Endothelial cell of umbilical vein (primary cell): ENCODE data around the gene MSN. TPM values are rescaled to one million over a fixed set of nuclear protein-coding genes. Genes with fewer than 3 reads are reported as not detected.

ENCODE experiments used
- BruUV-seq: library from RNA; stranded (reverse); fragments of 400-500 nt; replicated peaks from 2 replicates; lab custom pipeline; 2021; lab: Mats Ljungman, UMichigan
- CTCF ChIA-PET: fragments of 300-600, 350-600 bp; sonication (Branson Sonifier 250); formaldehyde crosslinking; loops from one replicate; lab custom pipeline; 2021; ENCODE audit warnings: antibody characterized with exemption, inconsistent platforms; lab: Charles Lee
- POLR2A ChIA-PET: fragments of 300-600, 350-600 bp; sonication (Branson Sonifier 250); formaldehyde crosslinking; loops from one replicate; lab custom pipeline; 2021; ENCODE audit warnings: antibody characterized with exemption, inconsistent platforms; lab: Charles Lee
- DNase-seq: peaks from one replicate; pipeline ENCODE4 v3.0.0-alpha.2; 2011; ENCODE audit warnings: low read depth, low spot score
- FAIRE-seq: peaks from 2 replicates; lab custom pipeline; 2011; peaks lifted over from hg19 to GRCh38; lab: Jason Lieb, UNC
- H2AFZ ChIP-seq: 2 replicates; pipeline ENCODE4 v1.6.0; 2012; ENCODE audit warnings: low read depth, low read length, control low read depth, inconsistent platforms
- H3K27ac ChIP-seq: 2 replicates; pipeline ENCODE4 v1.5.1; 2011; ENCODE audit warnings: low read depth, mild to moderate bottlenecking, control low read depth, low read length, moderate library complexity; ENCODE audit not compliant: insufficient read depth
- H3K27me3 ChIP-seq, 2 experiments: 2 replicates each; pipeline versions ENCODE4 v1.6.0 to v1.6.1; 2011; ENCODE audit warnings: low read length in 2 of 2, mixed read lengths in 1 of 2; ENCODE audit not compliant: control insufficient read depth in 2 of 2, insufficient read depth in 2 of 2
- H3K36me3 ChIP-seq, 2 experiments: 2 replicates in 1 of 2; 3 replicates in 1 of 2; pipeline ENCODE4 v1.5.1; 2011; ENCODE audit warnings: low read length in 2 of 2, mild to moderate bottlenecking in 1 of 2, moderate library complexity in 1 of 2; ENCODE audit not compliant: control insufficient read depth in 2 of 2, insufficient read depth in 2 of 2; ENCODE audit errors: extremely low read depth in 1 of 2
- H3K4me1 ChIP-seq: 3 replicates; pipeline ENCODE4 v1.5.1; 2011; ENCODE audit warnings: mild to moderate bottlenecking, low read length; ENCODE audit not compliant: control insufficient read depth, insufficient read depth; ENCODE audit errors: extremely low read depth
- H3K4me2 ChIP-seq: 2 replicates; pipeline ENCODE4 v1.6.1; 2011; ENCODE audit warnings: low read length, control low read depth, mixed read lengths; ENCODE audit not compliant: insufficient read depth
- H3K4me3 ChIP-seq, 3 experiments: fragments of 200-600 bp in 1 of 3; sonication (generic), shearing (Covaris generic) in 1 of 3; replicated peaks in 1 of 3; 2 replicates each; pipeline ENCODE4 v1.5.1; 2011 to 2016; ENCODE audit warnings: control low read depth in 3 of 3, low read length in 3 of 3, mild to moderate bottlenecking in 2 of 3, inconsistent platforms in 1 of 3, low read depth in 1 of 3, moderate library complexity in 1 of 3; ENCODE audit not compliant: insufficient read depth in 1 of 3
- H3K79me2 ChIP-seq: 2 replicates; pipeline ENCODE4 v1.6.0; 2012; ENCODE audit warnings: low read length, inconsistent platforms; ENCODE audit not compliant: control insufficient read depth, insufficient read depth
- H3K9ac ChIP-seq: replicated peaks from 2 replicates; pipeline ENCODE3; 2011; ENCODE audit warnings: low read length, control low read depth; ENCODE audit not compliant: insufficient read depth; ENCODE audit errors: extremely low read depth
- H3K9me1 ChIP-seq: replicated peaks from 3 replicates; pipeline ENCODE4 v1.6.0; 2011; ENCODE audit warnings: mild to moderate bottlenecking, low read length; ENCODE audit not compliant: control insufficient read depth, insufficient read depth; ENCODE audit errors: extremely low read depth
- H3K9me3 ChIP-seq: replicated peaks from 2 replicates; pipeline ENCODE4 v1.5.1; 2012; ENCODE audit warnings: low read length, inconsistent platforms; ENCODE audit not compliant: control insufficient read depth, insufficient read depth
- H4K20me1 ChIP-seq: replicated peaks from 2 replicates; pipeline ENCODE3; 2011; ENCODE audit warnings: mild to moderate bottlenecking, low read length; ENCODE audit not compliant: control insufficient read depth, insufficient read depth; ENCODE audit errors: extremely low read depth
- CTCF ChIP-seq, 2 donors: IDR thresholded peaks; 1 replicate in 1 of 2; 2 replicates in 1 of 2; pipeline ENCODE4 v1.5.1; 2011; ENCODE audit warnings: low read length in 2 of 2, mild to moderate bottlenecking in 2 of 2, moderate library complexity in 2 of 2, control low read depth in 1 of 2, inconsistent platforms in 1 of 2, low read depth in 1 of 2; ENCODE audit not compliant: insufficient read depth in 1 of 2; ENCODE audit errors: extremely low read depth in 1 of 2
- EZH2 ChIP-seq: IDR thresholded peaks from 2 replicates; pipeline ENCODE4 v1.6.1; 2012; ENCODE audit warnings: borderline replicate concordance, low read depth, mild to moderate bottlenecking, moderate library complexity, low read length, inconsistent platforms; ENCODE audit not compliant: severe bottlenecking
- FOS ChIP-seq: IDR thresholded peaks from 2 replicates; pipeline ENCODE4 v1.6.1; 2011; ENCODE audit warnings: mild to moderate bottlenecking, low read length, moderate library complexity, borderline replicate concordance; ENCODE audit not compliant: insufficient read depth
- GATA2 ChIP-seq: IDR thresholded peaks from 2 replicates; pipeline ENCODE4 v1.7.0; 2011; ENCODE audit warnings: low read depth, mild to moderate bottlenecking, moderate library complexity, mixed read lengths, low read length; ENCODE audit not compliant: insufficient read length, insufficient read depth
- JUN ChIP-seq: IDR thresholded peaks from 2 replicates; pipeline ENCODE4 v1.6.1; 2011; ENCODE audit warnings: borderline replicate concordance, low read depth; ENCODE audit not compliant: insufficient read length, insufficient read depth
- MYC ChIP-seq: IDR thresholded peaks from one replicate; pipeline ENCODE4 v1.6.1; 2011; ENCODE audit warnings: mild to moderate bottlenecking, low read depth, low read length
- POLR2A ChIP-seq: IDR thresholded peaks from 2 replicates; pipeline ENCODE4 v1.6.1; 2012; ENCODE audit warnings: low read depth, mild to moderate bottlenecking, control low read depth, low read length
- POLR2AphosphoS5 ChIP-seq: IDR thresholded peaks from 2 replicates; pipeline ENCODE4 v1.6.1; 2012; ENCODE audit warnings: low read depth, mild to moderate bottlenecking, control low read depth, low read length, moderate library complexity; ENCODE audit not compliant: insufficient read depth
- dilution Hi-C: fragments of 300-500 bp; cut with MboI; formaldehyde crosslinking; loops from one replicate; pipeline ENCODE4 v1.15.0; 2019; ENCODE audit warnings: low sequenced_read_pairs; ENCODE audit not compliant: extremely low pct_ligation_motif_present
- intact Hi-C: fragments of 100-400 bp; cut with micrococcal nuclease; formaldehyde crosslinking; loops from one replicate; pipeline ENCODE4 v1.10.0; 2022
- polyA plus RNA-seq, 4 experiments: library from polyadenylated mRNA; depleted of rRNA in 3 of 4; stranded (reverse) in 3 of 4; unstranded in 1 of 4; fragments of >200 nt; gene quantifications; 2 replicates each; pipeline versions ENCODE4 v1.2.1 to v1.2.3, GENCODE V29; 2011 to 2012; ENCODE audit warnings: missing spikeins in 1 of 4
- total RNA-seq: library from RNA; stranded (reverse); gene quantifications from 2 replicates; pipeline ENCODE4 v1.2.3, GENCODE V29; 2021
- TF ChIP-seq, protein P1 (sequence below): IDR thresholded peaks from 2 replicates; pipeline ENCODE4 v1.6.1; 2011; ENCODE audit not compliant: insufficient read depth, insufficient read length

Gene MSN
- total and polyA plus RNA-seq, 2 donors (not counting 3 experiments of a cell fraction or from before 2014, with no cell fraction given): 528 to 635 TPM

GRCh38 chrX:65681810-65682209, 14.4 kb downstream of the MSN start:
- H3K79me2 ChIP-seq: peaks cover 94% of the 10 kb centered on the region
- no peak overlapping the region for H2AFZ ChIP-seq
- H3K9me3 ChIP-seq: no peaks in the 10 kb centered on the region
- dilution Hi-C loops: no loop called here
- no peaks in the 10 kb centered on the region for H3K9me1 ChIP-seq
- no TSS peak for BruUV-seq
- no peaks in the 10 kb centered on the region for H3K27me3 ChIP-seq
- TF ChIP-seq CTCF (IDR thresholded peaks at IDR 0.05; ENCODE audit: extremely low read depth in 1 of 2, insufficient read depth in 1 of 2, low read depth in 1 of 2, low read length in 2 of 2): no peak
- no peak for TF ChIP-seq EZH2
- TF ChIP-seq POLR2A: no peak
- TF ChIP-seq, protein P1, sequence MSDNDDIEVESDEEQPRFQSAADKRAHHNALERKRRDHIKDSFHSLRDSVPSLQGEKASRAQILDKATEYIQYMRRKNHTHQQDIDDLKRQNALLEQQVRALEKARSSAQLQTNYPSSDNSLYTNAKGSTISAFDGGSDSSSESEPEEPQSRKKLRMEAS: no peak
- no peak for TF ChIP-seq GATA2
- no peak for TF ChIP-seq POLR2AphosphoS5
- TF ChIP-seq JUN: no peak
- TF ChIP-seq FOS: no peak
- no peak for TF ChIP-seq MYC
- DNase-seq (no peak), FAIRE-seq (no peak)
- POLR2A ChIA-PET: no interaction called here
- no peaks in the 10 kb centered on the region for H4K20me1 ChIP-seq
- no peak overlapping the region for H3K27ac ChIP-seq
- H3K4me2 ChIP-seq: no peak overlapping the region
- no peak overlapping the region for H3K4me3 ChIP-seq
- intact Hi-C loops: no loop called here
- H3K9ac ChIP-seq: no peak overlapping the region
- CTCF ChIA-PET: interaction anchor here (1.0 to 1.3 kb wide), 3 partner anchors 13 to 85 kb away, joined by 3 to 4 read pairs (median 3); no protein-coding TSS in a partner anchor
- H3K4me1 ChIP-seq: peaks cover 65% of the 10 kb centered on the region
- peaks cover 0 to 4% of the 10 kb centered on the region in 2 experiments for H3K36me3 ChIP-seq
